HEK293 (cell line): ENCODE results near the gene FAIM.

ENCODE experiments used
- CTCF ChIA-PET: fragments of 350-600 bp; formaldehyde crosslinking; extraction: SDS; loops from one replicate; lab custom pipeline; 2021; ENCODE audit warnings: antibody characterized with exemption; lab: Yijun Ruan, JAX
- POLR2A ChIA-PET: fragments of 300-600 bp; formaldehyde crosslinking; extraction: SDS; loops from one replicate; lab custom pipeline; 2020; ENCODE audit warnings: antibody characterized with exemption, inconsistent platforms; lab: Yijun Ruan, JAX
- H3K27ac ChIP-seq: fragments of 200-500 bp; sonication (Bioruptor generic); 2 replicates; pipeline ENCODE4 v1.5.1; 2014; ENCODE audit warnings: low read depth, low read length, control low read depth, inconsistent platforms; ENCODE audit errors: extremely low read depth
- H3K36me3 ChIP-seq, 2 experiments: fragments of 200-500 bp in 1 of 2; sonication (Bioruptor generic) in 1 of 2; 1 replicate in 1 of 2; 2 replicates in 1 of 2; pipeline ENCODE4 v1.5.1; 2014 to 2017; ENCODE audit warnings: inconsistent platforms in 2 of 2, low read length in 2 of 2; ENCODE audit not compliant: control insufficient read depth in 2 of 2, insufficient read depth in 1 of 2
- H3K4me1 ChIP-seq: fragments of 200-500 bp; sonication (Bioruptor generic); 2 replicates; pipeline ENCODE4 v1.5.1; 2014; ENCODE audit warnings: mild to moderate bottlenecking, low read length, inconsistent platforms; ENCODE audit not compliant: control insufficient read depth, insufficient read depth
- H3K4me3 ChIP-seq: 2 replicates; pipeline ENCODE4 v1.5.1; 2011; ENCODE audit warnings: low read depth, mild to moderate bottlenecking, control low read depth, low read length, moderate library complexity
- H3K9me3 ChIP-seq: fragments of 200-500 bp; sonication (Bioruptor generic); 2 replicates; pipeline ENCODE4 v1.5.1; 2014; ENCODE audit warnings: low read depth, low read length, inconsistent platforms; ENCODE audit not compliant: control insufficient read depth, insufficient read depth
- FEZF1 ChIP-seq: fragments of 450-650 bp; formaldehyde crosslinking; IDR thresholded peaks from 2 replicates; pipeline ENCODE4 v1.5.1; 2016; ENCODE audit warnings: missing biosample characterization, missing genetic modification characterization
- KLF10 ChIP-seq: fragments of 450-650 bp; IDR thresholded peaks from 2 replicates; pipeline ENCODE4 v1.5.1; 2018; ENCODE audit warnings: missing biosample characterization, mild to moderate bottlenecking, missing genetic modification characterization
- KLF8 ChIP-seq: fragments of 450-650 bp; formaldehyde crosslinking; IDR thresholded peaks from 2 replicates; pipeline ENCODE4 v1.5.1; 2016; ENCODE audit warnings: missing biosample characterization, missing genetic modification characterization
- PATZ1 ChIP-seq: fragments of 450-650 bp; formaldehyde crosslinking; IDR thresholded peaks from 2 replicates; pipeline ENCODE4 v1.5.1; 2016; ENCODE audit warnings: missing biosample characterization, missing genetic modification characterization
- SETDB1 ChIP-seq: IDR thresholded peaks from one replicate; pipeline ENCODE4 v1.6.1; 2017; ENCODE audit warnings: mild to moderate bottlenecking, low read length, moderate library complexity, mixed read lengths; ENCODE audit not compliant: insufficient read length
- ZBTB21 ChIP-seq: fragments of 450-650 bp; formaldehyde crosslinking; IDR thresholded peaks from 2 replicates; pipeline ENCODE4 v1.5.1; 2017; ENCODE audit warnings: missing biosample characterization, missing genetic modification characterization
- ZBTB48 ChIP-seq: fragments of 450-650 bp; formaldehyde crosslinking; IDR thresholded peaks from 2 replicates; pipeline ENCODE4 v1.5.1; 2016; ENCODE audit warnings: missing biosample characterization, missing genetic modification characterization
- ZBTB7A ChIP-seq: fragments of 450-650 bp; formaldehyde crosslinking; IDR thresholded peaks from 2 replicates; pipeline ENCODE4 v1.5.1; 2016; ENCODE audit warnings: low read depth, missing biosample characterization, missing genetic modification characterization
- ZFHX2 ChIP-seq: fragments of 450-650 bp; formaldehyde crosslinking; conservative IDR thresholded peaks from 2 replicates; pipeline ENCODE4 v1.5.1; 2016; ENCODE audit warnings: missing biosample characterization, missing genetic modification characterization
- ZFP37 ChIP-seq: fragments of 450-650 bp; formaldehyde crosslinking; IDR thresholded peaks from 2 replicates; pipeline ENCODE4 v1.5.1; 2016; ENCODE audit warnings: missing biosample characterization, missing genetic modification characterization
- ZNF133 ChIP-seq: fragments of 450-650 bp; formaldehyde crosslinking; IDR thresholded peaks from 2 replicates; pipeline ENCODE4 v1.5.1; 2016; ENCODE audit warnings: missing biosample characterization, missing genetic modification characterization
- ZNF140 ChIP-seq: fragments of 450-650 bp; formaldehyde crosslinking; IDR thresholded peaks from 2 replicates; pipeline ENCODE4 v1.5.1; 2016; ENCODE audit warnings: missing biosample characterization, missing genetic modification characterization
- ZNF202 ChIP-seq: fragments of 450-650 bp; formaldehyde crosslinking; IDR thresholded peaks from 2 replicates; pipeline ENCODE4 v1.5.1; 2016; ENCODE audit warnings: missing biosample characterization, missing genetic modification characterization, borderline replicate concordance
- ZNF223 ChIP-seq: fragments of 450-650 bp; formaldehyde crosslinking; IDR thresholded peaks from 2 replicates; pipeline ENCODE4 v1.5.1; 2016; ENCODE audit warnings: missing biosample characterization, missing genetic modification characterization
- ZNF239 ChIP-seq: fragments of 450-650 bp; formaldehyde crosslinking; IDR thresholded peaks from 2 replicates; pipeline ENCODE4 v1.5.1; 2016; ENCODE audit warnings: missing biosample characterization, missing genetic modification characterization
- ZNF544 ChIP-seq: fragments of 450-650 bp; formaldehyde crosslinking; IDR thresholded peaks from 2 replicates; pipeline ENCODE4 v1.5.0; 2017; ENCODE audit warnings: missing biosample characterization, missing genetic modification characterization
- ZNF585B ChIP-seq: fragments of 450-650 bp; formaldehyde crosslinking; IDR thresholded peaks from 2 replicates; pipeline ENCODE4 v1.5.1; 2016; ENCODE audit warnings: missing biosample characterization, missing genetic modification characterization
- ZNF626 ChIP-seq: fragments of 450-650 bp; sonication (Bioruptor Pico); formaldehyde crosslinking; IDR thresholded peaks from 2 replicates; pipeline ENCODE4 v1.5.1; 2018; ENCODE audit warnings: missing biosample characterization, missing genetic modification characterization, inconsistent platforms
- ZNF629 ChIP-seq: fragments of 450-650 bp; formaldehyde crosslinking; IDR thresholded peaks from 2 replicates; pipeline ENCODE4 v1.5.1; 2017; ENCODE audit warnings: missing biosample characterization, missing genetic modification characterization
- ZNF654 ChIP-seq: fragments of 450-650 bp; formaldehyde crosslinking; IDR thresholded peaks from 2 replicates; pipeline ENCODE4 v1.5.1; 2016; ENCODE audit warnings: low read depth, missing biosample characterization, missing genetic modification characterization
- ZNF658 ChIP-seq: fragments of 450-650 bp; formaldehyde crosslinking; IDR thresholded peaks from 2 replicates; pipeline ENCODE4; 2016; ENCODE audit warnings: missing biosample characterization, missing genetic modification characterization
- ZNF76 ChIP-seq: fragments of 450-650 bp; formaldehyde crosslinking; IDR thresholded peaks from 2 replicates; pipeline ENCODE4; 2016; ENCODE audit warnings: low read depth, missing biosample characterization, missing genetic modification characterization, borderline replicate concordance
- ZNF792 ChIP-seq: fragments of 450-650 bp; formaldehyde crosslinking; IDR thresholded peaks from 2 replicates; pipeline ENCODE4 v1.5.1; 2016; ENCODE audit warnings: missing biosample characterization, missing genetic modification characterization
- ZXDB ChIP-seq: fragments of 450-650 bp; formaldehyde crosslinking; IDR thresholded peaks from 2 replicates; pipeline ENCODE4 v1.5.1; 2016; ENCODE audit warnings: missing biosample characterization, missing genetic modification characterization
- TF ChIP-seq, protein P1 (sequence below): fragments of 450-650 bp; formaldehyde crosslinking; IDR thresholded peaks from 2 replicates; pipeline ENCODE4; 2016; ENCODE audit warnings: missing biosample characterization, missing genetic modification characterization
- TF ChIP-seq, protein P2 (sequence below): fragments of 450-650 bp; formaldehyde crosslinking; IDR thresholded peaks from 2 replicates; pipeline ENCODE4 v1.5.1; 2016; ENCODE audit warnings: missing biosample characterization, missing genetic modification characterization
- TF ChIP-seq, protein P3 (sequence below): fragments of 450-650 bp; formaldehyde crosslinking; IDR thresholded peaks from 2 replicates; pipeline ENCODE4 v1.5.1; 2017; ENCODE audit warnings: missing biosample characterization, missing genetic modification characterization

Gene FAIM

GRCh38 chr3:138649134-138649533 is 40.6 kb downstream of the FAIM start:
- Histone ChIP-seq H3K36me3 (peaks cover 7 to 29% of the 10 kb centered on the region in 2 experiments; a peak in 2 of 3 replicates), H3K27ac (no peak overlapping the region), H3K4me3 (no peak overlapping the region), H3K4me1 (no peaks in the 10 kb centered on the region), H3K9me3 (no peaks in the 10 kb centered on the region)
- POLR2A ChIA-PET = no interaction called here
- TF ChIP-seq ZNF223 (tag by site-specific recombination) (no peak), ZBTB21 (tag by site-specific recombination) (no peak), SETDB1 (no peak), FEZF1 (tag by site-specific recombination) (no peak), ZNF585B (tag by site-specific recombination) (no peak), ZNF239 (tag by site-specific recombination) (no peak), ZBTB48 (no peak), ZNF76 (tag by site-specific recombination) (no peak), ZXDB (no peak), ZNF792 (tag by site-specific recombination) (no peak), ZNF140 (tag by site-specific recombination) (no peak), ZFP37 (tag by site-specific recombination) (no peak), ZNF544 (no peak), ZNF658 (tag by site-specific recombination) (no peak), KLF10 (tag by site-specific recombination) (no peak)
- TF ChIP-seq, protein P1, sequence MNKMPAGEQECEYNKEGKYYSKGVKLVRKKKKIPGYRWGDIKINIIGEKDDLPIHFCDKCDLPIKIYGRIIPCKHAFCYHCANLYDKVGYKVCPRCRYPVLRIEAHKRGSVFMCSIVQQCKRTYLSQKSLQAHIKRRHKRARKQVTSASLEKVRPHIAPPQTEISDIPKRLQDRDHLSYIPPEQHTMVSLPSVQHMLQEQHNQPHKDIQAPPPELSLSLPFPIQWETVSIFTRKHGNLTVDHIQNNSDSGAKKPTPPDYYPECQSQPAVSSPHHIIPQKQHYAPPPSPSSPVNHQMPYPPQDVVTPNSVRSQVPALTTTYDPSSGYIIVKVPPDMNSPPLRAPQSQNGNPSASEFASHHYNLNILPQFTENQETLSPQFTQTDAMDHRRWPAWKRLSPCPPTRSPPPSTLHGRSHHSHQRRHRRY (tag by site-specific recombination) = no peak
- CTCF ChIA-PET = no interaction called here

DNA sequence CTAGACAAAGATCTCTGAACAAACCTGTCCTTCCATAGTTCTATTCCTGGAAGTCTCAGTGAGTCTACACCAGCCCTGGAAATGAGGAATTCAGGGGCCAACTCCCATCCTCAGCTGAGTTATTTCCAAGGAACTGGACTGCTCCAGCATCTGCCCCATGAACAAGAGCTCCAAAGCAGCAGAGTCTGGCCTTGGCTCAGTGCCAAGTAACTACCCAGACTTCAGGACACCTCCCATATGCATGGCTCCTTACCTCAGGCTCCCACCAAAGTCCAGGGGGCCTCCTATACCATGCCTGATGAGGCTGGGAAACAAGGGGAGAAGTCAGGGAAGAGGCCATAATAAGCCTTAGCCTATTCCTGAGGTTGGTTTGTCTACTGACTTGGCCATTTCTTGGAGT is 45.0 kb downstream of the FAIM start:
- Histone ChIP-seq H3K4me1 (no peaks in the 10 kb centered on the region), H3K27ac (no peak overlapping the region), H3K4me3 (no peak overlapping the region), H3K36me3 (peaks cover 7 to 47% of the 10 kb centered on the region in 2 experiments; a peak in 2 of 3 replicates), H3K9me3 (no peaks in the 10 kb centered on the region)
- ChIA-PET CTCF (no interaction called here), POLR2A (no interaction called here)
- 0 out of 2 replicates have a peak, but pooled peaks have one; percentile 23 for TF ChIP-seq ZNF544
- no peak for TF ChIP-seq ZNF202 (tag by site-specific recombination)

- CTCF ChIA-PET = interaction anchor here (1.2 kb wide), 1 partner anchor 258 kb away, joined by 3 read pairs; no protein-coding TSS in a partner anchor
- POLR2A ChIA-PET = no interaction called here
- peaks cover 0 to 40% of the 10 kb centered on the region in 2 experiments; a peak in 1 of 3 replicates for H3K36me3 ChIP-seq
- no peak overlapping the region for H3K4me3 ChIP-seq
- TF ChIP-seq PATZ1 (tag by site-specific recombination) (no peak), ZNF654 (no peak), ZBTB7A (no peak), ZNF792 (tag by site-specific recombination) (no peak), ZNF626 (tag by site-specific recombination) (no peak), ZNF133 (tag by site-specific recombination) (no peak), KLF8 (tag by site-specific recombination) (no peak), ZFHX2 (tag by site-specific recombination) (no peak), KLF10 (tag by site-specific recombination) (no peak), ZNF629 (tag by site-specific recombination) (no peak)
- TF ChIP-seq, protein P2, sequence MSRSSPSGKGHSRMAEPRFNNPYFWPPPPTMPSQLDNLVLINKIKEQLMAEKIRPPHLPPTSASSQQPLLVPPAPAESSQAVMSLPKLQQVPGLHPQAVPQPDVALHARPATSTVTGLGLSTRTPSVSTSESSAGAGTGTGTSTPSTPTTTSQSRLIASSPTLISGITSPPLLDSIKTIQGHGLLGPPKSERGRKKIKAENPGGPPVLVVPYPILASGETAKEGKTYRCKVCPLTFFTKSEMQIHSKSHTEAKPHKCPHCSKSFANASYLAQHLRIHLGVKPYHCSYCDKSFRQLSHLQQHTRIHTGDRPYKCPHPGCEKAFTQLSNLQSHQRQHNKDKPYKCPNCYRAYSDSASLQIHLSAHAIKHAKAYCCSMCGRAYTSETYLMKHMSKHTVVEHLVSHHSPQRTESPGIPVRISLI (tag by site-specific recombination) = no peak
- TF ChIP-seq, protein P3, sequence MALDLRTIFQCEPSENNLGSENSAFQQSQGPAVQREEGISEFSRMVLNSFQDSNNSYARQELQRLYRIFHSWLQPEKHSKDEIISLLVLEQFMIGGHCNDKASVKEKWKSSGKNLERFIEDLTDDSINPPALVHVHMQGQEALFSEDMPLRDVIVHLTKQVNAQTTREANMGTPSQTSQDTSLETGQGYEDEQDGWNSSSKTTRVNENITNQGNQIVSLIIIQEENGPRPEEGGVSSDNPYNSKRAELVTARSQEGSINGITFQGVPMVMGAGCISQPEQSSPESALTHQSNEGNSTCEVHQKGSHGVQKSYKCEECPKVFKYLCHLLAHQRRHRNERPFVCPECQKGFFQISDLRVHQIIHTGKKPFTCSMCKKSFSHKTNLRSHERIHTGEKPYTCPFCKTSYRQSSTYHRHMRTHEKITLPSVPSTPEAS = no peak
- no peaks in the 10 kb centered on the region for H3K4me1 ChIP-seq
- no peaks in the 10 kb centered on the region for H3K9me3 ChIP-seq
- H3K27ac ChIP-seq = no peak overlapping the region
Measured at GRCh38 chr3:138657508-138657907, 48.9 kb downstream of the FAIM start.
